SK-N-SH (cell line): ENCODE measurements around the gene TRRAP. TPM values are rescaled to one million over a fixed set of nuclear protein-coding genes. Genes with fewer than 3 reads are reported as not detected.

ENCODE experiments used
- CTCF ChIA-PET: fragments of 300-600, 350-600 bp; formaldehyde crosslinking; extraction: SDS; loops from one replicate; lab custom pipeline; 2021; lab: Yijun Ruan, JAX
- POLR2A ChIA-PET: fragments of 350-600 bp; sonication (Branson Sonifier 250); formaldehyde crosslinking; extraction: SDS; loops from one replicate; lab custom pipeline; 2020; ENCODE audit warnings: antibody characterized with exemption, inconsistent platforms; lab: Yijun Ruan, JAX
- DNase-seq: peaks from one replicate; pipeline ENCODE4 v3.0.0; 2012
- H2AFZ ChIP-seq: fragments of 200-600 bp; sonication (generic); 2 replicates; pipeline ENCODE4 v1.8.1; 2016; ENCODE audit warnings: antibody characterized with exemption, mild to moderate bottlenecking, low read depth
- H3F3A ChIP-seq: fragments of 200-600 bp; sonication (generic); replicated peaks from 2 replicates; pipeline ENCODE3; 2016; ENCODE audit warnings: antibody characterized with exemption, mild to moderate bottlenecking; ENCODE audit not compliant: insufficient read depth
- H3K27ac ChIP-seq, 2 experiments: fragments of 200-500 bp in 1 of 2; fragments of 200-600 bp in 1 of 2; sonication (Bioruptor generic) in 1 of 2; sonication (generic), shearing (Covaris generic) in 1 of 2; 2 replicates each; pipeline versions ENCODE4 v1.5.1 to v1.6.1; 2014 to 2016; ENCODE audit warnings: low read depth in 2 of 2, inconsistent platforms in 1 of 2, low read length in 1 of 2, mild to moderate bottlenecking in 1 of 2, mixed read lengths in 1 of 2
- H3K27me3 ChIP-seq: fragments of 200-600 bp; sonication (generic), shearing (Covaris generic); 2 replicates; pipeline ENCODE4 v1.6.1; 2016; ENCODE audit warnings: mixed run types; ENCODE audit not compliant: insufficient read depth
- H3K36me3 ChIP-seq, 2 experiments: fragments of 200-500 bp in 1 of 2; fragments of 200-600 bp in 1 of 2; sonication (Bioruptor generic) in 1 of 2; sonication (generic) in 1 of 2; replicated peaks in 1 of 2; 2 replicates each; pipeline versions ENCODE3 to v1.5.1; 2014 to 2016; ENCODE audit warnings: low read length in 1 of 2, mild to moderate bottlenecking in 1 of 2; ENCODE audit not compliant: insufficient read depth in 2 of 2, control insufficient read depth in 1 of 2
- H3K4me1 ChIP-seq, 2 experiments: fragments of 200-500 bp in 1 of 2; fragments of 200-600 bp in 1 of 2; sonication (Bioruptor generic) in 1 of 2; sonication (generic), shearing (Covaris generic) in 1 of 2; 2 replicates each; pipeline versions ENCODE4 v1.5.1 to v1.6.1; 2014 to 2016; ENCODE audit warnings: low read depth in 1 of 2, low read length in 1 of 2, mixed run types in 1 of 2; ENCODE audit not compliant: insufficient read depth in 2 of 2, control insufficient read depth in 1 of 2
- H3K4me2 ChIP-seq: fragments of 200-600 bp; sonication (generic), shearing (Covaris generic); 2 replicates; pipeline ENCODE4 v1.6.1; 2017; ENCODE audit warnings: mixed run types
- H3K4me3 ChIP-seq, 2 experiments: fragments of 200-500 bp in 1 of 2; fragments of 200-600 bp in 1 of 2; sonication (Bioruptor generic) in 1 of 2; sonication (generic), shearing (Covaris generic) in 1 of 2; 2 replicates each; pipeline versions ENCODE4 v1.5.1 to v1.8.1; 2014 to 2016; ENCODE audit warnings: low read depth in 2 of 2, inconsistent platforms in 1 of 2, low read length in 1 of 2, mild to moderate bottlenecking in 1 of 2, mixed read lengths in 1 of 2, moderate library complexity in 1 of 2
- H3K79me2 ChIP-seq: fragments of 200-600 bp; sonication (generic); 2 replicates; pipeline ENCODE4 v1.8.1; 2017; ENCODE audit warnings: mild to moderate bottlenecking; ENCODE audit not compliant: insufficient read depth
- H3K9ac ChIP-seq: fragments of 200-600 bp; sonication (generic); 2 replicates; pipeline ENCODE4 v1.6.1; 2017; ENCODE audit warnings: mixed run types
- H3K9me2 ChIP-seq: fragments of 200-600 bp; sonication (generic); 2 replicates; pipeline ENCODE4 v1.6.1; 2017; ENCODE audit warnings: mixed run types
- H3K9me3 ChIP-seq: fragments of 200-600 bp; sonication (generic); 2 replicates; pipeline ENCODE4 v1.6.1; 2017; ENCODE audit warnings: mixed run types, mild to moderate bottlenecking, moderate library complexity
- H4K20me1 ChIP-seq: fragments of 200-600 bp; sonication (generic); 2 replicates; pipeline ENCODE4 v1.6.1; 2017; ENCODE audit warnings: mild to moderate bottlenecking, mixed run types; ENCODE audit not compliant: insufficient read depth
- CTCF ChIP-seq: fragments of 200-600 bp; sonication (generic); IDR thresholded peaks from 2 replicates; pipeline ENCODE4 v1.6.1; 2017; ENCODE audit warnings: antibody characterized with exemption, mild to moderate bottlenecking, moderate library complexity
- EP300 ChIP-seq, 2 experiments: IDR thresholded peaks; 2 replicates each; pipeline versions ENCODE4 v1.4.0 to v1.6.1; 2012; ENCODE audit warnings: borderline replicate concordance in 1 of 2, low read depth in 1 of 2, low read length in 1 of 2
- FOXJ3 ChIP-seq: sonication (generic); formaldehyde crosslinking; IDR thresholded peaks from 2 replicates; pipeline ENCODE4 v1.5.1; 2020; ENCODE audit warnings: mild to moderate bottlenecking, missing genetic modification reagents
- GABPA ChIP-seq: IDR thresholded peaks from 2 replicates; pipeline ENCODE4 v1.4.0; 2012; ENCODE audit warnings: low read depth, mild to moderate bottlenecking
- MAX ChIP-seq: IDR thresholded peaks from 2 replicates; pipeline ENCODE4 v1.4.0; 2012; ENCODE audit warnings: low read depth
- MEF2A ChIP-seq: IDR thresholded peaks from 2 replicates; pipeline ENCODE4 v1.4.0; 2012; ENCODE audit warnings: low read depth, borderline replicate concordance
- MXI1 ChIP-seq: IDR thresholded peaks from 2 replicates; pipeline ENCODE4 v1.6.1; 2012; ENCODE audit warnings: mild to moderate bottlenecking, low read depth, low read length, improper control_type of control experiment
- POLR2AphosphoS5 ChIP-seq: IDR thresholded peaks from 2 replicates; pipeline ENCODE4 v1.6.1; 2012; ENCODE audit warnings: low read depth, low read length
- REST ChIP-seq: IDR thresholded peaks from 2 replicates; pipeline ENCODE4 v1.6.1; 2012; ENCODE audit warnings: mild to moderate bottlenecking, low read depth, low read length, moderate library complexity
- SIN3A ChIP-seq: IDR thresholded peaks from 2 replicates; pipeline ENCODE4 v1.6.1; 2012; ENCODE audit warnings: low read depth, mild to moderate bottlenecking, low read length, moderate library complexity, borderline replicate concordance
- SMC3 ChIP-seq: IDR thresholded peaks from 2 replicates; pipeline ENCODE4 v1.6.1; 2012; ENCODE audit warnings: low read depth, low read length, improper control_type of control experiment
- TCF12 ChIP-seq: IDR thresholded peaks from 2 replicates; pipeline ENCODE4 v1.4.0; 2012
- TEAD4 ChIP-seq: IDR thresholded peaks from 2 replicates; pipeline ENCODE4 v1.4.0; 2012; ENCODE audit warnings: mild to moderate bottlenecking, borderline replicate concordance; ENCODE audit not compliant: insufficient read depth
- WGBS: methylation state at CpG from one replicate; pipeline ENCODE4 v1.1.6; 2017; ENCODE audit warnings: low lambda C conversion rate; 5-methylcytosine and 5-hydroxymethylcytosine counted together
- polyA plus RNA-seq, 3 experiments: library from polyadenylated mRNA; depleted of rRNA; stranded (reverse); fragments of >200 nt; gene quantifications; 2 replicates each; pipeline ENCODE4 v1.2.3, GENCODE V29; 2012

TRRAP gene
- polyA plus RNA-seq, 1 of the 3 experiments (the other 2 are of a cell fraction) = 24.9 TPM

GRCh38 chr7:98910427-98910826 lies 32.1 kb downstream of the TRRAP start (continued):
- no peak for TF ChIP-seq TEAD4
- TF ChIP-seq MAX = no peak
- TF ChIP-seq MXI1 = no peak
- TF ChIP-seq EP300 (IDR thresholded peaks at IDR 0.05; ENCODE audit: borderline replicate concordance in 1 of 2, low read depth in 1 of 2, low read length in 1 of 2) = no peak
- no peak for TF ChIP-seq TCF12

- POLR2A ChIA-PET = no interaction called here
- H3K79me2 ChIP-seq = peaks cover 14% of the 10 kb centered on the region; the same call in 1 of the 2 replicates
- H3F3A ChIP-seq = peaks cover 28% of the 10 kb centered on the region
- TF ChIP-seq CTCF = no peak
- TF ChIP-seq FOXJ3 (CRISPR knock-in tag) = no peak
- no peak for TF ChIP-seq REST
- no peak for TF ChIP-seq MEF2A
- no peak for TF ChIP-seq EP300 (IDR thresholded peaks at IDR 0.05; ENCODE audit: borderline replicate concordance in 1 of 2, low read depth in 1 of 2, low read length in 1 of 2)
- no peak for TF ChIP-seq POLR2AphosphoS5
- no peak for TF ChIP-seq SIN3A
- no peak for TF ChIP-seq GABPA
- no peak for TF ChIP-seq SMC3
- CTCF ChIA-PET = interaction anchor here (0.6 to 1.9 kb wide), 3 partner anchors 12 to 214 kb away, joined by 4 to 8 read pairs (median 4); no protein-coding TSS in a partner anchor
- H3K9me3 ChIP-seq = no peaks in the 10 kb centered on the region
- H3K27ac ChIP-seq = no peak overlapping the region
- DNase-seq = no peak
- peaks cover 11% of the 10 kb centered on the region for H4K20me1 ChIP-seq
- WGBS = 84% methylated on average over 5 of the region's 5 CpGs
- no peak overlapping the region for H3K4me2 ChIP-seq
- peaks cover 0 to 7% of the 10 kb centered on the region in 2 experiments; a peak in 1 of 4 replicates for H3K4me1 ChIP-seq
- no peak overlapping the region for H2AFZ ChIP-seq
- H3K4me3 ChIP-seq = no peak overlapping the region
- no peaks in the 10 kb centered on the region for H3K9me2 ChIP-seq
- H3K9ac ChIP-seq = no peak overlapping the region
- peaks cover 70 to 93% of the 10 kb centered on the region in 2 experiments for H3K36me3 ChIP-seq
- H3K27me3 ChIP-seq = no peaks in the 10 kb centered on the region
Observed at GRCh38 chr7:98911916-98912315, 33.6 kb downstream of the TRRAP start.
